Muscle layer of duodenum (tissue), 2 donors: ENCODE measurements around the gene PELI3.
"Not testable (repeated sequence)": the region's sequence is repeated elsewhere in the genome, so short reads cannot be mapped to it uniquely, and the experiment has no call there.

Experiments used
- H3K27ac ChIP-seq: one replicate; pipeline ENCODE4 v1.7.0; 2013; ENCODE audit warnings: mild to moderate bottlenecking, low read length
- H3K27me3 ChIP-seq: one replicate; pipeline ENCODE4 v1.7.0; 2013; ENCODE audit warnings: low read depth, mild to moderate bottlenecking, control low read depth, low read length
- H3K36me3 ChIP-seq, 2 donors: one replicate each; pipeline ENCODE4 v1.7.0; 2013; ENCODE audit warnings: low read length in 2 of 2, control low read depth in 1 of 2, mild to moderate bottlenecking in 1 of 2; ENCODE audit not compliant: insufficient read depth in 2 of 2, control insufficient read depth in 1 of 2
- H3K4me1 ChIP-seq, 2 donors: one replicate each; pipeline ENCODE4 v1.7.0; 2013; ENCODE audit warnings: low read length in 2 of 2, mild to moderate bottlenecking in 2 of 2, control low read depth in 1 of 2, moderate library complexity in 1 of 2; ENCODE audit not compliant: insufficient read depth in 2 of 2, control insufficient read depth in 1 of 2
- H3K4me3 ChIP-seq, 2 donors: one replicate each; pipeline ENCODE4 v1.7.0; 2013; ENCODE audit warnings: low read length in 2 of 2, low read depth in 1 of 2, mild to moderate bottlenecking in 1 of 2
- H3K9me3 ChIP-seq, 2 donors: one replicate each; pipeline ENCODE4 v1.7.0; 2013; ENCODE audit warnings: low read length in 2 of 2, control low read depth in 1 of 2, mild to moderate bottlenecking in 1 of 2; ENCODE audit not compliant: control insufficient read depth in 1 of 2
- donor health status: healthy.

The PELI3 gene

GRCh38 chr11:66429983-66430602, 36.6 kb upstream of the PELI3 start:
- peaks cover 2 to 25% of the 10 kb centered on the region in 2 donors for H3K36me3 ChIP-seq

GRCh38 chr11:66431287-66431686, 35.4 kb upstream of the PELI3 start:
- not testable (repeated sequence) for H3K4me1 ChIP-seq, H3K9me3 ChIP-seq, H3K27me3 ChIP-seq, H3K27ac ChIP-seq, H3K4me3 ChIP-seq
- H3K36me3 ChIP-seq, result peaks cover 6 to 28% of the 10 kb centered on the region in 2 donors

More at GRCh38 chr11:66429983-66430602, 36.6 kb upstream of the PELI3 start:
- Histone ChIP-seq H3K9me3 (no peaks in the 10 kb centered on the region), H3K4me1 (no peaks in the 10 kb centered on the region), H3K27me3 (no peaks in the 10 kb centered on the region), H3K27ac (no peak overlapping the region), H3K4me3 (no peak overlapping the region)

DNA sequence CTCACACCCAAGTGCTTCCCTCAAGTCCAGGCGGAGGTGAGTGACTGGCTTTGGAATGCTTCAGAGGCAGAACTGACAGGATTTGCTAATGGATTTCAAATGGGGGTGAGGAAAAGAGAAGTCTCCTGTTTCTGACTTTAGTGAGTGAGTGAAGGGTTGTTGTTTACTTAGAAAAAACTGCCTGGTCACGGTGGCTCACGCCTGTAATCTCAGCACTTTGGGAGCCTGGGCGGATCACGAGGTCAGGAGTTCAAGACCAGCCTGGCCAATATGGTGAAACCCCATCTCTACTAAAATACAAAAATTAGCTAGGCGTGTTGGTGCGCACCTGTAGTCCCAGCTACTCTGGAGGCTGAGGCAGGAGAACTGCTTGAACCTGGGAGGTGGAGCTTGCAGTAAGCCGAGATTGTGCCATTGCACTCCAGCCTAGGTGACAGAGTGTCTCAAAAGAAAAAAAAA, 34.8 kb upstream of the PELI3 start:
- H3K36me3 ChIP-seq, result peaks cover 7 to 29% of the 10 kb centered on the region in 2 donors
- not testable (repeated sequence) for H3K9me3 ChIP-seq, H3K4me3 ChIP-seq, H3K27me3 ChIP-seq, H3K4me1 ChIP-seq, H3K27ac ChIP-seq

DNA sequence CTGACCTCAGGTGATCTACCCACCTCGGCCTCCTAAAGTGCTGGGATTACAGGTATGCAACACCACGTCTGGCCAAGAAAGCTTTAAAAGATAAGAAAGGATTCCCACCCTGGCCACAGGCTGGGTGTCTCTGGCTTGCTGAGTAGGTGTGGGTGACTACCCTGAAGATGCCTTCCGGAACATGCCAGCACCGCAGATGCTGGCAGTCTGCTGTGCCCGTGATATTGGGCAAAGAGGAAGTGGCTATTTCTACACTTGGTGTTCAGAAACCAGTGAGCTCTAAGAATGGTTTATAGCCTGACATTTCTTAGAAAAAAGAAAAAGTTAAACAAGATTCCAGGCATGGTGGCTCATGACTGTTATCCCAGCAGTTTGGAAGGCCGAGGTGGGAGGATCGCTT, 34.1 kb upstream of the PELI3 start:
- Histone ChIP-seq H3K27ac (no peak overlapping the region), H3K4me1 (peaks cover 0 to under 1% of the 10 kb centered on the region in 2 donors), H3K4me3 (no peak overlapping the region), H3K9me3 (no peaks in the 10 kb centered on the region), H3K27me3 (no peaks in the 10 kb centered on the region), H3K36me3 (peaks cover 7 to 30% of the 10 kb centered on the region in 2 donors)

- Histone ChIP-seq H3K36me3 (peaks cover 7 to 26% of the 10 kb centered on the region in 2 donors), H3K27me3 (no peaks in the 10 kb centered on the region), H3K4me1 (peaks cover 5 to 7% of the 10 kb centered on the region in 2 donors), H3K27ac (peak overlapping the region; percentile 91), H3K9me3 (peaks cover 0 to 2% of the 10 kb centered on the region in 2 donors), H3K4me3 (peak overlapping the region; percentile 86 to 91)
These were observed 28.7 kb upstream of the PELI3 start for GRCh38 chr11:66437979-66438503.

GRCh38 chr11:66438504-66439466, 27.9 kb upstream of the PELI3 start, which contains the start of gene MRPL11:
Gene MRPL11, minus strand, starts transcription at chr11:66438848. Its CDS starts 94 bp downstream, at chr11:66438754.
- Histone ChIP-seq H3K9me3 (peaks cover 0 to 2% of the 10 kb centered on the region in 2 donors), H3K4me3 (peak within 1 kb of the TSS; percentile 86 to 91), H3K27me3 (no peaks in the 10 kb centered on the region), H3K36me3 (peaks cover 7 to 23% of the 10 kb centered on the region in 2 donors), H3K4me1 (peaks cover 5 to 7% of the 10 kb centered on the region in 2 donors), H3K27ac (peak within 1 kb of the TSS; percentile 91)

DNA sequence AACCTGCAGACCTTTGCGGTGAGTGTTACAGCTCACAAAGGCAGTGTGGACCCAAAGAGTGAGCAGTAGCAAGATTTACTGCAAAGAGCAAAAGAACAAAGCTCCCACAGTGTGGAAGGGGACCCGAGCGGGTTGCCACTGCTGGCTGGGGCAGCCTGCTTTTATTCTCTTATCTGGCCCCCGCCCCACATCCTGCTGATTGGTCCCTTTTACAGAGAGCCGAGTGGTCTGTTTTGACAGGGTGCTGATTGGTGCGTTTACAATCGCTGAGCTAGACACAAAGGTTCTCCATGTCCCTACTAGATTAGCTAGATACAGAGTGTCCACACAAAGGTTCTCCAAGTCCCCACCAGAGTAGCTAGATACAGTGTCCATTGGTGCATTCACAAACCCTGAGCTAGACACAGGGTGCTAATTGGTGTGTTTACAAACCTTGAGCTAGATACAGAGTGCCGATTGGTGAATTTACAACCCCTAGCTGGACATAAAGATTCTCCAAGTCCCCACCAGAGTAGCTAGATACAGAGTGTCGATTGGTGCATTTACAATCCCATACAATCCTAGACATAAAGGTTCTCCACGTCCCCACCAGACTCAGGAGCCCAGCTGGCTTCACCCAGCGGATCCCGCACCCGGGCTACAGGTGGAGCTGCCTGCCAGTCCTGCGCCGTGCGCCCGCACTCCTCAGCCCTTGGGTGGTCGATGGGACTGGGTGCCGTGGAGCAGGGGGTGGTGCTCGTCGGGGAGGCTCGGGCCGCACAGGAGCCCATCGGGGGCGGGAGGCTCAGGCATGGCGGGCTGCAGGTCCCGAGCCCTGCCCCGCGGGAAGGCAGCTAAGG, 26.4 kb upstream of the PELI3 start:
- not testable (repeated sequence) for H3K9me3 ChIP-seq, H3K4me3 ChIP-seq, H3K4me1 ChIP-seq, H3K27ac ChIP-seq, H3K27me3 ChIP-seq
- H3K36me3 ChIP-seq, result peaks cover 7 to 17% of the 10 kb centered on the region in 2 donors

- not testable (repeated sequence) for H3K4me1 ChIP-seq, H3K27me3 ChIP-seq, H3K4me3 ChIP-seq, H3K9me3 ChIP-seq, H3K27ac ChIP-seq
- peaks cover 5 to 11% of the 10 kb centered on the region in 2 donors for H3K36me3 ChIP-seq
These were observed 25.8 kb upstream of the PELI3 start for GRCh38 chr11:66440940-66441282.

GRCh38 chr11:66443602-66444001, 23.1 kb upstream of the PELI3 start:
- Histone ChIP-seq H3K27me3 (no peaks in the 10 kb centered on the region), H3K27ac (no peak overlapping the region), H3K36me3 (no peaks in the 10 kb centered on the region), H3K4me3 (no peak overlapping the region), H3K4me1 (no peaks in the 10 kb centered on the region), H3K9me3 (peaks cover 0 to 2% of the 10 kb centered on the region in 2 donors)

DNA sequence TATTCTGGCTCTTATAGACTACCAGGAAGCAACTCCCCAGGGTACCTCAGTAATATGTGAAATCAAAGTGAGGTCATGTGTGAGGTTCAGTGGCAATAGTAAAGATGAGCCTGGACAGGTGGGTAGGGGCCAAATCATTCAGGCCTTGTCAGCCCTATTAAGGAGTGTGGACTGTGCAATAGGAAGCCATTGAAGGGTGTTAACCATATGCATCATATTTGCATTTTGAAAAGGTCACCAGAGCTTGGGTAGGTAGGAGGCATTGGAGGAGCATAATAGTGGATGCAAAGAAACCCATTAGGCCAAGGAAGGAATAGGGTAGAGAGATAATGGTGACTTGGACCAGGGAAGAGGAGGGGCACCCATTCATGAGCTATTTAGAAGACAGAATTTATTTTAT, 19.7 kb upstream of the PELI3 start:
- Histone ChIP-seq H3K27ac (no peak overlapping the region), H3K4me1 (no peaks in the 10 kb centered on the region), H3K4me3 (no peak overlapping the region), H3K9me3 (peaks cover 0 to 2% of the 10 kb centered on the region in 2 donors), H3K36me3 (no peaks in the 10 kb centered on the region), H3K27me3 (no peaks in the 10 kb centered on the region)
